ENCODE measurements around the gene ABCA4. TPM values are rescaled to one million over a fixed set of nuclear protein-coding genes. Genes with fewer than 3 reads are reported as not detected.

Gene ABCA4
- total RNA-seq, 1 experiment from 2014 or later = 0.09 TPM

DNA sequence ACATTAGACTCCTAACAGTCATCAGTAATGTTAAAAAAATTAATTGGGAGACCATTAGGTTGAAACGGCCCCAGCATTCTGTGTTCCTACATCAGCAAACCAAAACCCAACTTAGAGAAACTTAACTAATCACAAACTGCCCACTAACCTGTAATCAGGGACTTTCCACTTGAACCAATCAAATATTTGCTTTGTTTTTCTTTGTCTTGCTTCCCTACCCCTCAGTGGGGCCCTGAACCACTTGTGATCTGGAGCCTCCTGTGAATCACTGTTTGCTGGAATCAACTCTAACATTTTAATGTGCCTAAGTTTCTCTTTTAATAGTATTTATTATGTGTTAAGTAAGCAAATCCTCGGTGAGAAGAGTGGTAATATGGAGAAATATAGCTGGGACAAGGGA lies 64.0 kb downstream of the ABCA4 start:
- TF ChIP-seq HMGA2 (CRISPR knock-in tag; IDR thresholded peaks at IDR 0.05) (no peak), CREB1 (CRISPR knock-in tag; IDR thresholded peaks at IDR 0.05) (no peak), ZNF121 (CRISPR knock-in tag; IDR thresholded peaks at IDR 0.05) (no peak), TP53 (CRISPR knock-in tag; IDR thresholded peaks at IDR 0.05) (no peak), TEAD4 (CRISPR knock-in tag; IDR thresholded peaks at IDR 0.05) (no peak), GRHL2 (CRISPR knock-in tag; IDR thresholded peaks at IDR 0.05; ENCODE audit: insufficient replicate concordance, severe bottlenecking) (no peak), SOX15 (CRISPR knock-in tag; IDR thresholded peaks at IDR 0.05) (no peak), ATF1 (CRISPR knock-in tag; IDR thresholded peaks at IDR 0.05) (no peak), NR3C1 (CRISPR knock-in tag; conservative IDR thresholded peaks at IDR 0.05; ENCODE audit: low read depth) (no peak), MYBL2 (CRISPR knock-in tag; IDR thresholded peaks at IDR 0.05) (no peak), ZNF317 (CRISPR knock-in tag; IDR thresholded peaks at IDR 0.05; ENCODE audit: borderline replicate concordance, low read depth) (no peak), RORB (CRISPR knock-in tag; IDR thresholded peaks at IDR 0.05) (no peak)
- TF ChIP-seq, protein P1, sequence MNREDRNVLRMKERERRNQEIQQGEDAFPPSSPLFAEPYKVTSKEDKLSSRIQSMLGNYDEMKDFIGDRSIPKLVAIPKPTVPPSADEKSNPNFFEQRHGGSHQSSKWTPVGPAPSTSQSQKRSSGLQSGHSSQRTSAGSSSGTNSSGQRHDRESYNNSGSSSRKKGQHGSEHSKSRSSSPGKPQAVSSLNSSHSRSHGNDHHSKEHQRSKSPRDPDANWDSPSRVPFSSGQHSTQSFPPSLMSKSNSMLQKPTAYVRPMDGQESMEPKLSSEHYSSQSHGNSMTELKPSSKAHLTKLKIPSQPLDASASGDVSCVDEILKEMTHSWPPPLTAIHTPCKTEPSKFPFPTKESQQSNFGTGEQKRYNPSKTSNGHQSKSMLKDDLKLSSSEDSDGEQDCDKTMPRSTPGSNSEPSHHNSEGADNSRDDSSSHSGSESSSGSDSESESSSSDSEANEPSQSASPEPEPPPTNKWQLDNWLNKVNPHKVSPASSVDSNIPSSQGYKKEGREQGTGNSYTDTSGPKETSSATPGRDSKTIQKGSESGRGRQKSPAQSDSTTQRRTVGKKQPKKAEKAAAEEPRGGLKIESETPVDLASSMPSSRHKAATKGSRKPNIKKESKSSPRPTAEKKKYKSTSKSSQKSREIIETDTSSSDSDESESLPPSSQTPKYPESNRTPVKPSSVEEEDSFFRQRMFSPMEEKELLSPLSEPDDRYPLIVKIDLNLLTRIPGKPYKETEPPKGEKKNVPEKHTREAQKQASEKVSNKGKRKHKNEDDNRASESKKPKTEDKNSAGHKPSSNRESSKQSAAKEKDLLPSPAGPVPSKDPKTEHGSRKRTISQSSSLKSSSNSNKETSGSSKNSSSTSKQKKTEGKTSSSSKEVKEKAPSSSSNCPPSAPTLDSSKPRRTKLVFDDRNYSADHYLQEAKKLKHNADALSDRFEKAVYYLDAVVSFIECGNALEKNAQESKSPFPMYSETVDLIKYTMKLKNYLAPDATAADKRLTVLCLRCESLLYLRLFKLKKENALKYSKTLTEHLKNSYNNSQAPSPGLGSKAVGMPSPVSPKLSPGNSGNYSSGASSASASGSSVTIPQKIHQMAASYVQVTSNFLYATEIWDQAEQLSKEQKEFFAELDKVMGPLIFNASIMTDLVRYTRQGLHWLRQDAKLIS (CRISPR knock-in tag; IDR thresholded peaks at IDR 0.05; ENCODE audit: borderline replicate concordance) = no peak
- TF ChIP-seq, protein P2, sequence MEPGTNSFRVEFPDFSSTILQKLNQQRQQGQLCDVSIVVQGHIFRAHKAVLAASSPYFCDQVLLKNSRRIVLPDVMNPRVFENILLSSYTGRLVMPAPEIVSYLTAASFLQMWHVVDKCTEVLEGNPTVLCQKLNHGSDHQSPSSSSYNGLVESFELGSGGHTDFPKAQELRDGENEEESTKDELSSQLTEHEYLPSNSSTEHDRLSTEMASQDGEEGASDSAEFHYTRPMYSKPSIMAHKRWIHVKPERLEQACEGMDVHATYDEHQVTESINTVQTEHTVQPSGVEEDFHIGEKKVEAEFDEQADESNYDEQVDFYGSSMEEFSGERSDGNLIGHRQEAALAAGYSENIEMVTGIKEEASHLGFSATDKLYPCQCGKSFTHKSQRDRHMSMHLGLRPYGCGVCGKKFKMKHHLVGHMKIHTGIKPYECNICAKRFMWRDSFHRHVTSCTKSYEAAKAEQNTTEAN (CRISPR knock-in tag; IDR thresholded peaks at IDR 0.05) = no peak
- TF ChIP-seq, protein P3, sequence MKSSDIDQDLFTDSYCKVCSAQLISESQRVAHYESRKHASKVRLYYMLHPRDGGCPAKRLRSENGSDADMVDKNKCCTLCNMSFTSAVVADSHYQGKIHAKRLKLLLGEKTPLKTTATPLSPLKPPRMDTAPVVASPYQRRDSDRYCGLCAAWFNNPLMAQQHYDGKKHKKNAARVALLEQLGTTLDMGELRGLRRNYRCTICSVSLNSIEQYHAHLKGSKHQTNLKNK (CRISPR knock-in tag; IDR thresholded peaks at IDR 0.05) = no peak
- TF ChIP-seq, protein P4, sequence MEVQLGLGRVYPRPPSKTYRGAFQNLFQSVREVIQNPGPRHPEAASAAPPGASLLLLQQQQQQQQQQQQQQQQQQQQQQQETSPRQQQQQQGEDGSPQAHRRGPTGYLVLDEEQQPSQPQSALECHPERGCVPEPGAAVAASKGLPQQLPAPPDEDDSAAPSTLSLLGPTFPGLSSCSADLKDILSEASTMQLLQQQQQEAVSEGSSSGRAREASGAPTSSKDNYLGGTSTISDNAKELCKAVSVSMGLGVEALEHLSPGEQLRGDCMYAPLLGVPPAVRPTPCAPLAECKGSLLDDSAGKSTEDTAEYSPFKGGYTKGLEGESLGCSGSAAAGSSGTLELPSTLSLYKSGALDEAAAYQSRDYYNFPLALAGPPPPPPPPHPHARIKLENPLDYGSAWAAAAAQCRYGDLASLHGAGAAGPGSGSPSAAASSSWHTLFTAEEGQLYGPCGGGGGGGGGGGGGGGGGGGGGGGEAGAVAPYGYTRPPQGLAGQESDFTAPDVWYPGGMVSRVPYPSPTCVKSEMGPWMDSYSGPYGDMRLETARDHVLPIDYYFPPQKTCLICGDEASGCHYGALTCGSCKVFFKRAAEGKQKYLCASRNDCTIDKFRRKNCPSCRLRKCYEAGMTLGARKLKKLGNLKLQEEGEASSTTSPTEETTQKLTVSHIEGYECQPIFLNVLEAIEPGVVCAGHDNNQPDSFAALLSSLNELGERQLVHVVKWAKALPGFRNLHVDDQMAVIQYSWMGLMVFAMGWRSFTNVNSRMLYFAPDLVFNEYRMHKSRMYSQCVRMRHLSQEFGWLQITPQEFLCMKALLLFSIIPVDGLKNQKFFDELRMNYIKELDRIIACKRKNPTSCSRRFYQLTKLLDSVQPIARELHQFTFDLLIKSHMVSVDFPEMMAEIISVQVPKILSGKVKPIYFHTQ (CRISPR knock-in tag; IDR thresholded peaks at IDR 0.05) = no peak
- TF ChIP-seq, protein P5, sequence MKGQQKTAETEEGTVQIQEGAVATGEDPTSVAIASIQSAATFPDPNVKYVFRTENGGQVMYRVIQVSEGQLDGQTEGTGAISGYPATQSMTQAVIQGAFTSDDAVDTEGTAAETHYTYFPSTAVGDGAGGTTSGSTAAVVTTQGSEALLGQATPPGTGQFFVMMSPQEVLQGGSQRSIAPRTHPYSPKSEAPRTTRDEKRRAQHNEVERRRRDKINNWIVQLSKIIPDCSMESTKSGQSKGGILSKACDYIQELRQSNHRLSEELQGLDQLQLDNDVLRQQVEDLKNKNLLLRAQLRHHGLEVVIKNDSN (CRISPR knock-in tag; IDR thresholded peaks at IDR 0.05) = no peak
- TF ChIP-seq, protein P6, sequence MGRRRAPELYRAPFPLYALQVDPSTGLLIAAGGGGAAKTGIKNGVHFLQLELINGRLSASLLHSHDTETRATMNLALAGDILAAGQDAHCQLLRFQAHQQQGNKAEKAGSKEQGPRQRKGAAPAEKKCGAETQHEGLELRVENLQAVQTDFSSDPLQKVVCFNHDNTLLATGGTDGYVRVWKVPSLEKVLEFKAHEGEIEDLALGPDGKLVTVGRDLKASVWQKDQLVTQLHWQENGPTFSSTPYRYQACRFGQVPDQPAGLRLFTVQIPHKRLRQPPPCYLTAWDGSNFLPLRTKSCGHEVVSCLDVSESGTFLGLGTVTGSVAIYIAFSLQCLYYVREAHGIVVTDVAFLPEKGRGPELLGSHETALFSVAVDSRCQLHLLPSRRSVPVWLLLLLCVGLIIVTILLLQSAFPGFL (CRISPR knock-in tag; IDR thresholded peaks at IDR 0.05; ENCODE audit: borderline replicate concordance) = no peak
- Mint-ChIP-seq H3K4me3 (no peak overlapping the region), H3K4me1 (peaks cover 39% of the 10 kb centered on the region), H3K27me3 (ENCODE audit: low read depth) (peaks cover 17% of the 10 kb centered on the region), H3K9me3 (peaks cover 7% of the 10 kb centered on the region; the same call in 1 of the 2 replicates), H3K36me3 (no peaks in the 10 kb centered on the region), H3K27ac (no peak overlapping the region)
- ATAC-seq (no peak), DNase-seq (ENCODE audit: low spot score) (no peak)
- ChIA-PET POLR2A (no interaction called here), CTCF (no interaction called here)

Data from WTC11 (cell line).